Cerebellar nuclear complex (tissue), 1 donor: ENCODE measurements around the gene NCAPG2.

Source experiments
- DNase-seq, 2 experiments: peaks; one replicate each; lab custom pipeline; 2025; lab: John Stamatoyannopoulos, UW

NCAPG2 gene, protein sequence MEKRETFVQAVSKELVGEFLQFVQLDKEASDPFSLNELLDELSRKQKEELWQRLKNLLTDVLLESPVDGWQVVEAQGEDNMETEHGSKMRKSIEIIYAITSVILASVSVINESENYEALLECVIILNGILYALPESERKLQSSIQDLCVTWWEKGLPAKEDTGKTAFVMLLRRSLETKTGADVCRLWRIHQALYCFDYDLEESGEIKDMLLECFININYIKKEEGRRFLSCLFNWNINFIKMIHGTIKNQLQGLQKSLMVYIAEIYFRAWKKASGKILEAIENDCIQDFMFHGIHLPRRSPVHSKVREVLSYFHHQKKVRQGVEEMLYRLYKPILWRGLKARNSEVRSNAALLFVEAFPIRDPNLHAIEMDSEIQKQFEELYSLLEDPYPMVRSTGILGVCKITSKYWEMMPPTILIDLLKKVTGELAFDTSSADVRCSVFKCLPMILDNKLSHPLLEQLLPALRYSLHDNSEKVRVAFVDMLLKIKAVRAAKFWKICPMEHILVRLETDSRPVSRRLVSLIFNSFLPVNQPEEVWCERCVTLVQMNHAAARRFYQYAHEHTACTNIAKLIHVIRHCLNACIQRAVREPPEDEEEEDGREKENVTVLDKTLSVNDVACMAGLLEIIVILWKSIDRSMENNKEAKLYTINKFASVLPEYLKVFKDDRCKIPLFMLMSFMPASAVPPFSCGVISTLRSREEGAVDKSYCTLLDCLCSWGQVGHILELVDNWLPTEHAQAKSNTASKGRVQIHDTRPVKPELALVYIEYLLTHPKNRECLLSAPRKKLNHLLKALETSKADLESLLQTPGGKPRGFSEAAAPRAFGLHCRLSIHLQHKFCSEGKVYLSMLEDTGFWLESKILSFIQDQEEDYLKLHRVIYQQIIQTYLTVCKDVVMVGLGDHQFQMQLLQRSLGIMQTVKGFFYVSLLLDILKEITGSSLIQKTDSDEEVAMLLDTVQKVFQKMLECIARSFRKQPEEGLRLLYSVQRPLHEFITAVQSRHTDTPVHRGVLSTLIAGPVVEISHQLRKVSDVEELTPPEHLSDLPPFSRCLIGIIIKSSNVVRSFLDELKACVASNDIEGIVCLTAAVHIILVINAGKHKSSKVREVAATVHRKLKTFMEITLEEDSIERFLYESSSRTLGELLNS

DNA sequence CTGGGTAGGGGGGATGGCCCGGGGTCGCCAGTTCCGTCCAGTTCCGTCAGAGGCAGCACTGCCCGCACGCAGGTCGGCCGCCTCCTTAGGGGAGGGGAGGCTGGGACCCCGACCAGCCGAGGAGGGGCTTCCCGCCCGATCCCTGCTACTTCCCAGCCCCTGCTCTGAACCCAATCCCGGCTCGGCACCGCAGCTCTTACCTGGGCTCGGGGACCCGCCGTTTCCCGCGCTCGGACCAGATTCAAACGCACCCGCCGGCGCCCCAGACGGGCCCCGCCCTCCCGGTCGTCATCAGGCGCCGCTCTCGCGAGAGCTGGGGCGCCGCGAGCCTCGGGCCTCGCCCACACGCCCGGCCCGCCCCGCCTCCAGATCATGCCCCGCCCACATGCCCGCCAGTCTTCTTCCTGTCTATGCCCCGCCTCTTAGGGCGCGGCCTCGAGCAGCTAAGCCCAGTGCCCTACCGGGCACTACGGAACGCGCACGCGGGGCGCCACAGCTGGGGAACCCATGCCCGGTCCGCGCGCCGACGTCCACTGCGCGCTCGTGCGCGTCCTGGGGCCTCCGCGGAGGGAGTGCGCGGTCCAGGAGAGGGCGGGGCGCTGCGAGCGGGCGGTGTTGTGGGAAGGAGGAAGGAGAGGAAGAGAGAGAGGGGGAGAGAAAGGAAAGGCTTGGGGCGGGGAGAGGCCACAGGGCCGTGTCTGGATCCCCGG is at the start of gene NCAPG2:
NCAPG2 (minus strand) TSS at position 281 of the 710 bp plus-strand sequence. CDS start 2,905 bp downstream, outside the sequence.
- peak; percentile 66 to 71 for DNase-seq

DNA sequence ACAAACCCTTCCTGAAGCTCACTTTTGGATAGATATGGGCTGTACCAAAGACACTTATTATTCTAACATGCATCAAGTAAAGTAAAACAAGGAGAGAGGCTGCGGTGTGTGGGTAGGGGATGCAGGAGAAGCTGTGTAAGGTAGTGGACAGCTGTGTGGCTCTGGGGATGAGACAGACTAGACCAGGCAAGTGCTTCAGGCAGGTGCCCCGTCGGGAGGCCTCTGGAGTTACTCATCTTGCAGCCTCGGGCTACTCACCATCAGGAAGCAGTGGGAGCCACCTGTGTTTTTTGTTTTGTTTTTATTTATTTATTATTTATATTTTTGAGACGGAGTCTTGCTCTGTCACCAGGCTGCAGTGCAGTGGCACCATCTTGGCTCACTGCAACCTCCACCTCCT is 49.3 kb upstream of the NCAPG2 start:
- DNase-seq = no peak

DNA sequence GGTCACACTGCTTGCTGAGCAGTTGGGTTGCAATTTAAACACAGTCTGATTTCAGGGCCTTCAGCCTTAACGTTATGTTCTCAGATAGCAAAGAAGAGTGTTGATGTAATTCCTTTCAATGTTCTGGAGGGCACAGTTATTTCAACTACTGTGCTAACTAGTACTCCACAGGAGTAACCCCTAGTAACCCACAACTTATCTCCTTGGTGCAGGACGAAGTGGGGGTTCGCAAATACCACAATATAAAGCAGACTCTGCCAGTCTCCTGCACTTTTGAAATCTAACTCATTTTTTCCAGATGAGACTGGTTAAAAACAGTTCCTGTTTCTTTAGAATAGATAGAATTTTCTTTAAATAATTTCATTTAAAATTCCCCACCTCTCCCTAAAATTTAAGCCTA is 47.1 kb upstream of the NCAPG2 start:
- DNase-seq = no peak

DNA sequence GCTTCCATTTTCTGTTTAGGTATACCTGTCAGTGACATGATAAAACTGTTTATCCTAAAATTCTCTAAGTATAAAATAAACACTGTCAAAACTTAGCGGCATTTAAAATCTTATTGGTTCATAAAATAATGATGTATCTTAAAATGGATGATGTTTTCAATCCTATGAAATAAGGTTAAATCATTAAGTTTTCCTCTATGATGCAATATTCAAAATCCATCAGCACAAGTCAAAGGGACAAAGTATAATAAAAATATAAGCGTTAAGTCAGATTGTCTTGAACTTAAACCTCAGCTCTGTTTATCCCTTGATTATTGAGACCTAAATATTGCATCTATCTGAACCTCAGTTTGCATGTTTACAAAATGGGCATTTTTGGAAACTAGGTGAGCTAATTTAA is 46.6 kb upstream of the NCAPG2 start:
- no peak for DNase-seq

DNA sequence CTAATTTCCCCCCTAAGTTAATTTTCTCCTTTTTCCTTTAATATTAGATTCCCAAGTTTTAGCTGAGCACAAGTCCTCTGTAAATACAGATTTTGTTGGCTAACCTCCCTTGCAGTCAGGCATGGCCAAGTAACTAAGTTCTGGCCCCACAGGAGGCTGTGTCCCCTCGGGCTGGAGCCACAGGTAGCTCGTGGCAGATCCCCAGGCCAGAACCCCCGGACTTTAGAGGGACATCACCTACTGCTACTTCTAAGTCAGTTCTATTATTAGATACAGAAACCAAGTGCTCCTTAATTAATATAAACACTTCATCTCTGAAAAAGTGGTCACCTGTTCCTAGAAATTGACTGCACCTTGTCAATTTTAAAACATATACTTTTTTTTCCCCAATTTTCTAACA is 46.1 kb upstream of the NCAPG2 start:
- DNase-seq = no peak

DNA sequence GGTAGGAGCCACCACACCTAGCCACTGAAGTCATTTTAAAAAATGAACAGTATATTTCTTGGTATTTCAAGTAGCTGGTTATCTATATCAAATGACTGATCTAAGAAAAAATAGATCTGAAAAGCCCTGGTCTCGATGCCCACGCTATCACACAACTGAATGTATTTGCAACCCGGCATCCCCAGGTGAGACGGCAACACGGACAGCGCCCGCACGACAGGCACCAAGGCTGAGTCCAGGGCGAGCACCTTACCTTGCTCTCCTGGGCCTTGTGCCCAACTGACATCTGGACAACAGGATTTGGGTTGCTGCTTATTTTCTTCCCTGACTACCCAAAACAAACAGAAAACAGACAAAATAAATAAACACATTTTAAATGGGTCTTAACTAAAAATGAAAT is 44.8 kb upstream of the NCAPG2 start:
- DNase-seq = no peak

DNA sequence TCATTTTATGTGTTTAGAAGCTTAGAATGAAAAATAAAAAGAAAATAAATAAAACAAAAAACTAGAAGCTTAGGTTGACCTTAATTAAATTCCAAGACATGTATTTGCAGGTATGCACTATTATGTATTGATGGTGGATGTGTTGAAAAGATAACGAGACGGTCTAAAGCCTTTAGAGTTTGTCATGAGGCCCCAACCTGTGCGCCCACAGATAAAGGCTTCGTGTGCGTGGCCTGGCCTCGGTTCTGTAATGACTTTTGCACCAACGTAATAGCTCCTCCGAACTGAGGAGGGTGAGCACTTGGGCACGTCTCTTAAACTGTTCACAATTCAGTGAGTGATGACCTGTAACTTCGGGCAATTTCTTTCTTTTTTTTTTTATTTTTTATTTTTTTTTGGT is 43.7 kb upstream of the NCAPG2 start:
- DNase-seq = no peak

DNA sequence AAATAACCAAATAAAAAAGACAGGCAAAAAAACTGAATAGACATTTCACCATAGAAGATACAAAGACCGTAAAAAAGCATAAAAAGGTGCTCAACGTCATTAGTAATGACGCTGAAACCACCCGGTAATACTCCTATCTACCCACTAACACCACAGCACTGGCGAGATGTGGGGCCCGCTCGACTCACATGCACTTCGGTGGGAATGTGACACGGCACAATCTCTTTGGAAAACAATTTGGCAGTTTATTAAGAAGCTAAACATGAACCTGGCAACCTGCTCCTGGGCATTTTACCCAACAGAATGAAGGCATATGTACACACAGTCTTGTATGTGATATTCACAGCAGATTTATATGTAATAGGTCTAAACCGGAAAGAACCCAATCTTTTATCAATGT is 42.8 kb upstream of the NCAPG2 start:
- no peak for DNase-seq

DNA sequence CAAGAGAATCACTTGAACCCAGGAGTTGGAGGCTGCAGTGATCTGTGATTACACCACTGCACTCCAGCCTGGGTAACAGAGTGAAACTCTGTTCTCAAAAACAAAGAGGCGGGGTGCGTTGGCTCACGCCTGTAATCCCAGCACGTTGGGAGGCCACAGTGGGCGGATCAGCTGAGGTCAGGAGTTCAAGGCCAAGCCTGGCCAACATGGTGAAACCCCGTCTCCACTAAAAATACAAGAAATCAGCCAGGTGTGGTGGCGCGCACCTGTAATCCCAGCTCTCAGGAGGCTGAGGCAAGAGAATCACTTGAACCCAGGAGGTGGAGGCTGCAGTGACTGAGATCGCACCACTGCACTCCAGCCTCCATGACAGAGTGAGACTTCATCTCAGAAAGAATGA is 42.4 kb upstream of the NCAPG2 start:
- DNase-seq = no peak

DNA sequence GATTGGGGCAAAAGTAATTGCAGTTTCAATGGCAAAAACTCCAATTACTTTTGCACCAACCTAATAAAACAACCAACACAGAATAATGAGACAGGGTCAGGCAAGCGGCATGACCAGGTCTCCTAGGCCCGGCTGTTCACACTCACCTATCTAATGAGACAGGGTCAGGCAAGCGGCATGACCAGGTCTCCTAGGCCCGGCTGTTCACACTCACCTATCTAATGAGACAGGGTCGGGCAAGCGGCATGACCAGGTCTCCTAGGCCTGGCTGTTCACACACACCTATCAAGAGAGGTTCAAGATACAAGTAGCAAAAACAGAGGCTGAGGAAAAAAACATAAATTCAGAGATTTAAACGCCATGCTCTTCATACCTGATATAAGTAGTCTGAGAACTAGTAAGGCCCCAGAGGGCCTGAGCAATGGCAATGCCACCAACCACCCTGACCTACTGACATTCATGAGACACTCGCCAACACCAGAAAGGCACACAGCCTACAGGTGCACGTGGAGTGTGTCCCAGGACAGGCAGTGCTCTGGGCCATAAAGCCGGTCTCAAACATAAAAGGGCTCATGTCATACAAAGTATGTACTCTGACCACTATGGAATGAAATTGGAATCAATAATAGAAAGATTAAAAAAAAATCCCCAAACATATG is 40.6 kb upstream of the NCAPG2 start:
- no peak for DNase-seq

DNA sequence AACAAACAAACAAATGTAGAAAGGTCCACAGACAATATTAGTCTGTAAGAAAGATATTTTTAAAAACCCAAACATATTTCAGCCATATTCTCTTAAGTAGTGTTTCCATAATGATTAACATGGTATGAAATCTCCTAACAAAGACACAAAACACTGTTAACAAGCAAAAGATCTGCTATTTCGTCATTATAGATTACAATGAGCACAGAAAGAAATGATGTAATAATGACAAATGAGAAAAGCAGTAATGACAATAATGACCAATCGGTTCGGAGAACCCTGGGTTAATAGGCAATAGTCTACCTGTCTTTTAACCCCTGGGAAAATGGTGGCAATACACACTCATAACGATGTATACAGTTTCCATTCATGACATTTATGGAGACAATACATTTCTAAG is 39.5 kb upstream of the NCAPG2 start:
- DNase-seq = no peak

DNA sequence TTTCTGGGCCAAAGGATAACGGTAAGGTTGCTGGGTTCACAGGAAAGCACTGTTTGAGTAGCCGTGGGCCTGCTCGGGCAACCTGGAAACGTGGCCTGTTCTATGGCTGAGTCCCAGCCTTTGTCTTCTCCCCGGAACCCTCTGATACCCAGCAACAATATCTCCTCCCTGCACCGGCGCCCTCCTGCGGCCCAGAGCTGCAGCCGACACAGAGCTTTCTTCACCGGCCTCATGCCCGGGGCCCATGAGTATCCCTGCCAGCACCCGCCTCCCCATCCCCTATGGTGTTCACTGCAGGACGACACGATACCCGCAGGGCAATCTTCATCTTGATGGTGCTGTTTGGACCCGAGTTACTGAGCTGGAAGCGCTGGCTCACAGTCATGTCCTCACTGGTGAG is 38.6 kb upstream of the NCAPG2 start:
- DNase-seq = no peak

DNA sequence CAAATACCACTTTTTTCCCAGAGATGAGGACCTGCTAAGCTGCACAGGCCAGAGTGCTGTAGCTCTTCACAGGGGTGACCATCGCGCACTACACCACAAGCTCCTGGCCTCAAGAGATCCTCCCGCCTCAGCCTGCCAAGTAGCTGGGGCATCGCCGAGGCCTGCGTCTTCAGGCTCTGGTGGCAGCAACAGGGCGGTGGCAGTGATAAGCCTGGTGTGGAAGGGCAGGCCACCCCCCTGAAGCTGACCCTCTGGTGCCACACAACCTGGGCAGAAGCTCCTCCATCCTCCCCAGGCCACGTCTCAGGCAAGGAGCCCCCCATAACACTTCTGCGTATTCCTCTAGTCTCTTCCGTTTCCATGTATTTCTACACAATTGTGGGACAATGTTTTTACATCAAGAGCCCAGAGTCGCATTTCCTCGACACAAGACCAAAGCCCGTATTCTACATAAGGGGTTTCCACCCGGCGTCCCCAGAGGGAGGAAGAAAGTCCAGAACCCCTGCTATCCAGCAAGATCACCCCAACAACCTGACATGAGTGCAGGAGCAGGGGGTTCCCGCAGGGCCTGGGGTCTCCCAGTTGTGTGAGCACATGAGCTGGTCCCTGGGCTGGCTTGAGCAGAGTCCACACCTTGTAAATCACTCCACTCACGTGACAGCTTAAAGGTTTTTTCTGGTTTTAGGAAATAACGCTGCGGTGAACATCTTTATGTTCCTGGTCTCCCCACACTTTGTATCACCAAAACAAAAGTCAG is 37.6 kb upstream of the NCAPG2 start:
- DNase-seq = no peak

DNA sequence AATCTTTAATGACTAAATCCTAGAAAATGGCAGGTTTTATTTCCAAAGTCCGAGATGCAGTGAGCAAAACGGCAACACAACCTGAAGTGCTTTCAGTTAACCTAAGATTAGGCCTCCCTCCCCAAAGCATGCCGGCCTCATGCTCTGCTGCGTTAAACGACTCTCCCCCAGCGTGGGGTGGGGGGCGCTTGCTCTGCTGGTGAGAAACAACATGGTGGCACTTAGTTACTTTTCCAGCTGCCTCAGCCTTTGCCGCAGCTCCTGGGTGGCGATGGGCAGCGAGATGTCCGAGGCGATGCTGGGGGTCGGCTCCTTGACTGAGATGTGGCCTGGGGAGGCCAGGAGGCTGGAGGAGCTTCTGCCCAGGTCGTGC is 36.7 kb upstream of the NCAPG2 start:
- no peak for DNase-seq

DNA sequence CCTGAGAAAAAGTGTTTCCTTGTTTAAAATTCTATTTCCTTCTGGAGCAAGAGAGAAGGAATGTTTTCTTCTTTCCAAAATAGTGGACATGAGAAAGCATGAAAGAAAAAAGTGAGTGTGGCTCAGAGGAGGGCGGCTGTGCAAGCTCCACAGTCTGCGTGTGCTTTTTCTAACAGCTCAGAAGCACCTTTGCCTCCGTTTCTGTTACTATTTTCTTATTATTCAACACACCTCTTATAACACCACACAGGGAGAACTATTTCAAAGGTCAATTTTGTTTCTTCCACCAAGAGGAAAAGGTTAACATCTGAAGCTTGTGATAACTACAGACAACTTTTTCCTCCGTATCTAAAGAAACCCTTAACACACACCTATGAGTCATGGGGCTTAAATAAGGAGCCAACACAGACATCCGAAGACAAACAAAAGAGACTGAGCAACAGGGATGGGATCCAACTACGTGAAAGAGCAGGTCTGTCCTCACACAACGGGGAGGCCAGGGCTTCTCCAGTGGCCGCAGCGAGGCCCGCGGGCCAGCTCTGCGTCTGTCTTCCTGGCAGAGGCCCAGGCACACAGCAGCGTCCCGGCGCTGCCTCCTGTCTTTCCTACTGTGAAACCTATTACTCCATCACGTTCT is 36.2 kb upstream of the NCAPG2 start:
- DNase-seq = no peak

DNA sequence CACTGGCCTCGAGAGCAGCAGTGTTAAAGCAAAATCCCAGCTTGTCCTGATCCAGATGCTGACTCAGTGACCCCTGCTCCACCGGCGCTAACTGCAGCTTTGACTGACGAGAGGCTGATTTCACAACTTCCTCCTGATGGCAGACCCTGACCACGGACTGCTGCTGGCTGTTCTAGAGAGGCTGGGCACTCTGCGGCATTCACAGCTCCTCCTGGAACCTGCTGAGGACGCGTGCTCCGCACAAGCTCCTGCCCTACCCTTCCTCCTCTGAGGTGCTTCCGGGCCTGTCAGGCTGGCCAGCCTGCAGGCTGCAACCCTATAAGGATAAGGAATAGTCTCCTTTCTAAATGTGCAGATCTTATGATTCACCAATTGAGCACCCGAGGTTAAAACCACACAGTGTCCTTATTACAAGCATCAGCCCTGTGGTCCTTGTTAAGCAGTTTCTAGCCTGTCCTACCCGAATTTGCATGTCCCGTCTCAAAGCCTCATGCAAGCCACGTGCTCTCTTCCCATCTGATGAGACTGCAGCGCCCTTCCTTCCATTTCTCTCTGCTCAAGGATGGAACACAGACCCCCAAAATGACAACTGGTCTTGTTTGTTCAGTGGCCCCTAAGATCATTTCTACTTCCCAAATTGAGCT is 35.5 kb upstream of the NCAPG2 start:
- DNase-seq = no peak

DNA sequence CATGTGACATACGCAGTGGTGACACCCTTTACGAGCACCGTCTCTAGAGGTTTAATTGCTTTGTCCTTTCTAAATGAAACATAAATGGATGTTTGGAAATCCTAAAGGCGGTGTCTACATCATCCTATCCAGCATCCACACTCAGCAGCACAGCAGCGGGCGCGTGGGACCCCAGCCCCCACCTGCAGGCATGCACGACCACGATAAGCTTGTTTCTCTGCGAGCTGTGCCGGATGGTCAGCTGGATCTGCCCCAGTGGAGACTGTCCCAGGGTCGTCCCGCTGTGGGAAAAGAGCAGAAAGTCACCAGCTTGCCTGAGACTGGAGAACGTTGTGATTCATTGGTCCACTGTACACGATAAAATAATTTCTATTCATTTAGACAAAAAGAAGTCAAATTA is 34.2 kb upstream of the NCAPG2 start:
- no peak for DNase-seq

DNA sequence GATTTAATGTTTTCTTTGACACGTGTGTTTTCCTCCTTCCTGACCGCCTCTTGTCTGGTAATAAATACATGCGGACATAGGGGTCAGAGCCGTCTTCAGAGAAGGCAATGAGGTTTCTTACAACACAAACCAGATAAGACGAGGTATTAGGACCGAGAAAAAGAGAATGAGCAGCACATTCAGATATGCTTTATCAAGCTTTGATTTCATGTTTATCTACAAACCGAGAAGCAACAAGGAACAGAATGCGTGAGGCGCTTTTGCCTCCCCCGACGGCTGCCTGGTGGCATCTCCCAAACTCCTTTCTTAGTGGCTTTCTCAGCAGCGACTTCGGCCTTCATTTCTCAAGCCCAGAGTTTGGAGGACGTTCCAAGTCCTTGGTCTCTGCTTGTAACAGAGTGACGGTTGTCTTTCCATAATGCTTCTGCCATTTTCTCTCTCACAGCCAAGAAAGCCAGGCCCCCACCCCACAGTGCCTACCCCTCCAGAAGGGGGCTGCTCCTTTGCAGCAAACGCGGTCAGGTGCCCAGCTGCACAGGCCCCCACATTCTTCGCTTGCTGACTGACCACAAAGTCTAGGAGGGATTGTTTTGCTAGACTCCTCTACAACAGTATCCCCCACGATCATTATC is 32.6 kb upstream of the NCAPG2 start:
- no peak for DNase-seq

DNA sequence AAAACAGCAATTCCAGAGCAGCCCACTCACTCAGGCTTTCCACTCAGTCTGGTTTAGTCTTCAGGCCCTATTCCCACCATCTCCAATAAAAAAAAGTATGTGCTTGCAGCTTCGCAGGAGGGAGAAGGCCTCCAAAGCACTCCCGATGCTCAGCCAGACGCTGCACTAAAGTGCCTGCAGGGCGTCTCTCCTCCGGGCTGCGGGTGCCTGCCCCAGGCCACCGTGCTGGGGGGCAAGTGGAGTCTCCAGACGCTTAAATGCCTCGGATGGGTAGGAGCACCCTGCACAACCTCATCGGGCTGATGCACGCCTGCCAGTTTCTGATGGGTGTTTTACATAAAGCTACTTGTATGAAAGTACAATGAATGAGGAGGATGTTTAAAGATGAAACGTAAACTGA is 31.3 kb upstream of the NCAPG2 start:
- DNase-seq = no peak
